ENCODE data around the gene PCSK7.

DNA sequence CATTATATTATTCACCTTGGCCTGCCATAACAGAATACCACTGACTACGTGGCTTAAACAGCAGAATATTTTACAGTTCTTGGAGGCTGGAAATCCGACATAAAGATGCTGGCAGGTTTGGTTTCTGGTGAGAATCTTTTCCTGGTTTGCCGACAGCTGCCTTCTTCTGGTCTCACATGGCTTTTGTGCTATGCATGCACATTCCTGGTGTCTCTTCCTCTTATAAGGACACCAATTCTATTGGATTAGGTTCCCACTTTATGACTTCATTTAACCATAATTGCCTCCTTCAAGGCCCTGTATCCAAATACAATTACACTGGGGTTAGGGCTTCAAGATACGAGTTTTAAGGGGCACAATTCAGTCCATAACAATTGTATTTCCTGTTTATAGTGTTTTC is 17.7 kb upstream of the PCSK7 start:
- TF ChIP-seq POLR2A (IDR thresholded peaks at IDR 0.05), result no peak
- TF ChIP-seq, protein P1, sequence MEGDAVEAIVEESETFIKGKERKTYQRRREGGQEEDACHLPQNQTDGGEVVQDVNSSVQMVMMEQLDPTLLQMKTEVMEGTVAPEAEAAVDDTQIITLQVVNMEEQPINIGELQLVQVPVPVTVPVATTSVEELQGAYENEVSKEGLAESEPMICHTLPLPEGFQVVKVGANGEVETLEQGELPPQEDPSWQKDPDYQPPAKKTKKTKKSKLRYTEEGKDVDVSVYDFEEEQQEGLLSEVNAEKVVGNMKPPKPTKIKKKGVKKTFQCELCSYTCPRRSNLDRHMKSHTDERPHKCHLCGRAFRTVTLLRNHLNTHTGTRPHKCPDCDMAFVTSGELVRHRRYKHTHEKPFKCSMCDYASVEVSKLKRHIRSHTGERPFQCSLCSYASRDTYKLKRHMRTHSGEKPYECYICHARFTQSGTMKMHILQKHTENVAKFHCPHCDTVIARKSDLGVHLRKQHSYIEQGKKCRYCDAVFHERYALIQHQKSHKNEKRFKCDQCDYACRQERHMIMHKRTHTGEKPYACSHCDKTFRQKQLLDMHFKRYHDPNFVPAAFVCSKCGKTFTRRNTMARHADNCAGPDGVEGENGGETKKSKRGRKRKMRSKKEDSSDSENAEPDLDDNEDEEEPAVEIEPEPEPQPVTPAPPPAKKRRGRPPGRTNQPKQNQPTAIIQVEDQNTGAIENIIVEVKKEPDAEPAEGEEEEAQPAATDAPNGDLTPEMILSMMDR (IDR thresholded peaks at IDR 0.05 in 4 of 5, conservative IDR thresholded peaks at IDR 0.05 in 1 of 5), result no peak
